ENCODE results near the gene TRERF1.
"Not testable (repeated sequence)": the region's sequence is repeated elsewhere in the genome, so short reads cannot be mapped to it uniquely, and the experiment has no call there.

TRERF1 gene

DNA sequence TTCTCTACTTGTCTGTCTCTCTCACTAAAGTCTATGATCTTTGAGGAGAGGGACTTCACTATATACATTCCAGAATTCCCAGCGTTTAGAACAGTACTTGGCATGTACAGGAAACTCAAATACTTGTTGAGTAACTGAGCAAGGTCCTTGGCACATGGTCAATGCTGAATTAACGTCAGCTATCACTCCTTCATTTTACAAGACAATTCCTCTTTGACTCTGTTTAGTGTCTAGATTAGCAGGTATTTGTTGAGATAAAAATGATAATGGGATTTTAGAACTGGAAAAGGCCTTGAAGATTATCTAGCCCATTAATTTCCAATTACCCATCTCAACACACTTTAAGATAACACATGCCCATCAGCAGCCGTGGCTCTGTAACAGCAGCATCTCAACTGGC lies 250.3 kb downstream of the TRERF1 start:
- Histone ChIP-seq H3K4me3 (ENCODE audit: insufficient read length, low read depth) (no peak overlapping the region), H3K9ac (ENCODE audit: insufficient read length, low read depth) (no peak overlapping the region), H3K27me3 (ENCODE audit: insufficient read depth, insufficient read length) (no peaks in the 10 kb centered on the region), H3K9me3 (ENCODE audit: insufficient read depth, low read length) (no peaks in the 10 kb centered on the region), H3K36me3 (ENCODE audit: insufficient read depth, insufficient read length, low read length) (no peaks in the 10 kb centered on the region), H3K4me1 (ENCODE audit: insufficient read depth, insufficient read length) (no peaks in the 10 kb centered on the region)
- no peak for DNase-seq (ENCODE audit: low read depth, low spot score)
- TF ChIP-seq SUZ12 (IDR thresholded peaks at IDR 0.05; ENCODE audit: extremely low read depth, insufficient read depth, insufficient read length) (no peak), YY1 (IDR thresholded peaks at IDR 0.05; ENCODE audit: insufficient read depth, insufficient read length) (no peak), ZNF274 (IDR thresholded peaks at IDR 0.05; ENCODE audit: low read depth, low read length) (no peak)

DNA sequence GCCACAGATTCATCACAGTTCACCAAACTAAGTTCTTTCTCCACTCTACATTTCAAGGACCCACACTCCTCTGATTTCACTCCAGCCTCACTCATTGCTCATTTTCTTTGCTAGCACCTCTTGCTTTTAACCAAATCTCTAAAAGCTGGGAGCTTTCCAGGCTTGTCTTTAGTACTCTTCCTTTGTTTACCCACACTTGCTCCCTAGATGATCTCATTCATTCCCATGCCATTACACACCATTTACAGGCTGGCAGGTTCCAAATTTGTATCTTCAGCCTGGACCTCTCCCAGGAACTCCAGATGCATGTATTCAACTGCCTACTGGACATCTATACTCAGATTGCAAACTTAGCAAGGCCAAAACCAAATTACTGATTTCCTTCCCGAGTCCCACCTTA lies 251.7 kb downstream of the TRERF1 start:
- TF ChIP-seq ZNF274 (IDR thresholded peaks at IDR 0.05; ENCODE audit: low read depth, low read length) (no peak), YY1 (IDR thresholded peaks at IDR 0.05; ENCODE audit: insufficient read depth, insufficient read length) (no peak), SUZ12 (IDR thresholded peaks at IDR 0.05; ENCODE audit: extremely low read depth, insufficient read depth, insufficient read length) (no peak)
- Histone ChIP-seq H3K4me3 (ENCODE audit: insufficient read length, low read depth) (no peak overlapping the region), H3K4me1 (ENCODE audit: insufficient read depth, insufficient read length) (no peaks in the 10 kb centered on the region), H3K9me3 (ENCODE audit: insufficient read depth, low read length) (no peaks in the 10 kb centered on the region), H3K9ac (ENCODE audit: insufficient read length, low read depth) (no peak overlapping the region), H3K36me3 (ENCODE audit: insufficient read depth, insufficient read length, low read length) (no peaks in the 10 kb centered on the region), H3K27me3 (ENCODE audit: insufficient read depth, insufficient read length) (no peaks in the 10 kb centered on the region)
- no peak for DNase-seq (ENCODE audit: low read depth, low spot score)

DNA sequence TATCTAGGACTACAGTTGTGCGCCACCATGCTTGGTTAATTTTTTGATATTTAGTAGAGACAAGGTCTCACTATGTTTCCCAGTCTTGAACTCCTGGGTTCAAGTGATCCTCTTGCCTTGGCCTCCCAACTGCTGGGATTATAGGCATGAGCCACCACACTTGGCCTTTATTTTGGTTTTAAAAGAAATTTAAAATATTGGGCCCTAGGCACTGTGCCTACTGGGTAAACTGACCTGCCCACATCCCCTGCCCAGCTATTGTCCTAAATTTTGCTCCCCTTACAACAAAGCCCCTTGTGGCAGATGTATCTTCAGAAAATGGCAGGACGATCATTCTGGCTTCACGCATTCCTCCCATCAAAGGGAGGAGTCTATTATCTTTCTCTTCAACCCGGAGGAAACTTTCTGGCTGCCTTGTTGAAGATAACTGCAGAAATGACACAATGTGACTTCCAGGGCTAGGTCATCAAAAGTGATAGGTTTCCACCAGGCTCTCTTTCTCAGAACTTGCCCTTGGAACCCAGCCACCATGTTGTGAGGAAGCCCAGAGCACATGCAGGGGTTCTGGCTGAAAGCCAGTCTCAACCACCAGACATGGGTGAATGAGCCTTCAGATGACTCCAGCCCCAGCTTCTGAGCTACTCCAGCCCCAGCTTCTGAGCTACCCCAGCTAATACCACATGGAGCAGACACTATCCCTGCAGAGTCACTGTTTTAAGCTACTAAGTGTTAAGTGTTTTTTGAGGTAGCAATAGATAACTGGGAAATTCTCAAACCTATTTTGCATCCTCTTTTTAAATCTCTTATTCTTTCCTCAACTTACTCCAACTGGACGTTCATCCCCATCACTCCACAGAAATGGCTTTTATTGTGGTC lies 252.4 kb downstream of the TRERF1 start:
- DNase-seq (ENCODE audit: low read depth, low spot score): no peak
- Histone ChIP-seq H3K27me3 (ENCODE audit: insufficient read depth, insufficient read length) (no peaks in the 10 kb centered on the region), H3K9me3 (ENCODE audit: insufficient read depth, low read length) (no peaks in the 10 kb centered on the region), H3K9ac (ENCODE audit: insufficient read length, low read depth) (no peak overlapping the region), H3K4me3 (ENCODE audit: insufficient read length, low read depth) (no peak overlapping the region), H3K36me3 (ENCODE audit: insufficient read depth, insufficient read length, low read length) (no peaks in the 10 kb centered on the region), H3K4me1 (ENCODE audit: insufficient read depth, insufficient read length) (no peaks in the 10 kb centered on the region)
- TF ChIP-seq ZNF274 (IDR thresholded peaks at IDR 0.05; ENCODE audit: low read depth, low read length): no peak
- TF ChIP-seq SUZ12 (IDR thresholded peaks at IDR 0.05; ENCODE audit: extremely low read depth, insufficient read depth, insufficient read length): no peak
- no peak for TF ChIP-seq YY1 (IDR thresholded peaks at IDR 0.05; ENCODE audit: insufficient read depth, insufficient read length)

DNA sequence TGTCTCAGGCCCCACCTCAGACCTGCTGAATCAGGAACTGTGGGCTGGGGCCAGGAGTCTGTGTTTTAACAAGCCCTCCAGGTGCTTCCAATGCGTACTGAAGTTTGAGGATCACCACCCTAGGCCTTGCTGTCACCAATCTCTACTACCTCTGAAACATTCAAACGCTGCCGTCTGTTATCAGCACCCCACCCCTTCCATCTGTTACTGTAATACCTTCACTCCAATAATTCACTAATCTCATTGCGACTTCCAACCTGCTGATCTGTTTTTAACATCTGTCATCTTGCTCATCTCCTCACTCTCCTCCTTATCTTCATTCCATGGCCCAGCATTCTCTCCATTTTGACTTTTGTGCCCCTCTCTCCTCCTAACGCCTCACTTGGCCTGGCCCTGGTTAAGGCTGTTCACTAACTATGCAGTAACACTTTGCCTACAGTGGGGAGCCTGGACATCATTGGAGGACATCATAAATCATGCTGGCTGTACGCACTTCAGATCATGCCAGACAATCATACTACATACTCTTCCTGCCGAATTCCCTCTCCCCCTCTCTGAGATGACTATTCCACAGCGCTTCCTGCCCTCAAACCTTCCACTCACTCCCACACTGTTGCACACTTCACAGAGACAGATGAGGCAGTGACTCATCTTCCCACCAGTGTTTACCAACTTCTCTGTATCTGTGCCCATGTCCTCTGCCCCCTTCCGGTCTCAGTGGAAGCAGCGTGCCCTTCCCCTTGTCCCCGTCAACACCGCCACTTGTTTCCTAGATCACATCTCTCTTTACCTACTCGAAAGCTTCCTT lies 254.0 kb downstream of the TRERF1 start:
- H3K9ac ChIP-seq (ENCODE audit: insufficient read length, low read depth): no peak overlapping the region

DNA sequence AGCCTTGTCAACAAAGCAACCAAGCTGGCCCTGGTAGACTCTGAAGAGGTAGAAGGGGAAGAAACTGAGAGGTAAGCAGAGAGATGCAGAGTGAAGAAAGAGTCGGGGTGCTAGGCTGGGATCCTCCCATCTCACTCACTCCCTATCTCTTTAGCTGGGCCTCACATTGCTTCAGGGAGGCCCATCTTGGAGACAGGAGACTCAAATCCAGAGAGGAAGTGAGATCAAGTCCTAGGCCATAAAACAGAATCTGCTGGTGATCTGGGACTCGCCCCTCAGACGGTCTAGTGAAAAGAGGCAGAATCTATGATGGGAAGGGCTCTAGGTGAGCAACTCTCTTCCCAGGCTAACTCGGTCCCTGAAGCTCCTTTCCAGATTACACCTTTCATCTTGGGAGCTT lies 256.3 kb downstream of the TRERF1 start:
- DNase-seq (ENCODE audit: low read depth, low spot score): no peak
- TF ChIP-seq YY1 (IDR thresholded peaks at IDR 0.05; ENCODE audit: insufficient read depth, insufficient read length): no peak
- no peak overlapping the region for H3K4me3 ChIP-seq (ENCODE audit: insufficient read length, low read depth)
- H3K9me3 ChIP-seq (ENCODE audit: insufficient read depth, low read length): no peaks in the 10 kb centered on the region
- H3K27me3 ChIP-seq (ENCODE audit: insufficient read depth, insufficient read length): no peaks in the 10 kb centered on the region
- no peaks in the 10 kb centered on the region for H3K4me1 ChIP-seq (ENCODE audit: insufficient read depth, insufficient read length)
- no peak overlapping the region for H3K9ac ChIP-seq (ENCODE audit: insufficient read length, low read depth)
- H3K36me3 ChIP-seq (ENCODE audit: insufficient read depth, insufficient read length, low read length): no peaks in the 10 kb centered on the region

More for the DNA sequence above, 254.0 kb downstream of the TRERF1 start:
- no peak for DNase-seq (ENCODE audit: low read depth, low spot score)
- Histone ChIP-seq H3K4me1 (ENCODE audit: insufficient read depth, insufficient read length) (no peaks in the 10 kb centered on the region), H3K36me3 (ENCODE audit: insufficient read depth, insufficient read length, low read length) (no peaks in the 10 kb centered on the region), H3K9me3 (ENCODE audit: insufficient read depth, low read length) (no peaks in the 10 kb centered on the region), H3K27me3 (ENCODE audit: insufficient read depth, insufficient read length) (no peaks in the 10 kb centered on the region), H3K4me3 (ENCODE audit: insufficient read length, low read depth) (no peak overlapping the region)
- no peak for TF ChIP-seq YY1 (IDR thresholded peaks at IDR 0.05; ENCODE audit: insufficient read depth, insufficient read length)
- no peak for TF ChIP-seq ZNF274 (IDR thresholded peaks at IDR 0.05; ENCODE audit: low read depth, low read length)
- no peak for TF ChIP-seq SUZ12 (IDR thresholded peaks at IDR 0.05; ENCODE audit: extremely low read depth, insufficient read depth, insufficient read length)

DNA sequence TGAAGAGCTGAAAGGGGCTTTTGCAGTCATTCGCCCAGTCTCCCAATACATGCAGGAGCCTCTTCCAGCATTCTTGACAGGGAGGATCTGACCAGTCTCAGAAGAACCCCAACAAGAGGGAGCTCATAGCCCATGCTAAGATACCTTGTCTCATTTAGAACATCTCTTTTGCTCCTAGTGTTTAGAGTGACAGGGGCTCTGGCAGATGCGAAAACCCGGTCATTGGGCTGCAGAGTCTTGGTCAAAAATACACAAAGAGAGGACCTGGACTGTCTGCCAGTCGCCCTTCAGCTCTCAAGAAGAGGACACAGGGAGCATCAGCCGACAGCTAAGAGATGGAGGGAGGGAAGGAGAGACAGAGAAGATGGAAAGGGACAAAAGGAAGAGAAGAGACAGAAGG lies 257.7 kb downstream of the TRERF1 start:
- Histone ChIP-seq H3K4me1 (ENCODE audit: insufficient read depth, insufficient read length) (no peaks in the 10 kb centered on the region), H3K27me3 (ENCODE audit: insufficient read depth, insufficient read length) (no peaks in the 10 kb centered on the region)
- no peak for DNase-seq (ENCODE audit: low read depth, low spot score)

DNA sequence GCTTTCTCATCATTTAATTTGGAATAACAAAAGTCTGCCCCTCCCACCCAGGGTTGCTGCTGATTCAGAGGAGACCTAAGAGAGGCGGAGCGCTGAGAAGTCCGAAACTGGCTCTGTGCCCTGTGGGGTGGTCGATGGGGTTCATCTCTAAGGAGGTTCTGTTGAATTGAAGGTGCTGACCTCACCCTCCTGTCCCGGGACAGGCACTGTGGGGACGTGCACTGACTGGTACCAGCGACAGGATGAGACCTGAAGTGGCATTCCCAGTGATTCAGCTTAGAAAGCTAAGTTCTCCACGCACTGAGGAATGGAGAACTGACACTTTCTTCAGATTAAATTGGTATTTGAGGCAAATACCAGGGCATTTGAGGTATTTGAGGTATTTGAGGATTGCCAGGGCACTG lies 258.2 kb downstream of the TRERF1 start:
- no peak overlapping the region for H3K9ac ChIP-seq (ENCODE audit: insufficient read length, low read depth)
- no peaks in the 10 kb centered on the region for H3K4me1 ChIP-seq (ENCODE audit: insufficient read depth, insufficient read length)
- no peak overlapping the region for H3K4me3 ChIP-seq (ENCODE audit: insufficient read length, low read depth)
- no peaks in the 10 kb centered on the region for H3K27me3 ChIP-seq (ENCODE audit: insufficient read depth, insufficient read length)
- no peaks in the 10 kb centered on the region for H3K36me3 ChIP-seq (ENCODE audit: insufficient read depth, insufficient read length, low read length)
- H3K9me3 ChIP-seq (ENCODE audit: insufficient read depth, low read length): no peaks in the 10 kb centered on the region
- TF ChIP-seq SUZ12 (IDR thresholded peaks at IDR 0.05; ENCODE audit: extremely low read depth, insufficient read depth, insufficient read length) (no peak), YY1 (IDR thresholded peaks at IDR 0.05; ENCODE audit: insufficient read depth, insufficient read length) (no peak), ZNF274 (IDR thresholded peaks at IDR 0.05; ENCODE audit: low read depth, low read length) (no peak)
- peak; percentile 28 for DNase-seq (ENCODE audit: low read depth, low spot score)

More for the DNA sequence above, 257.7 kb downstream of the TRERF1 start:
- Histone ChIP-seq H3K9ac (ENCODE audit: insufficient read length, low read depth) (no peak overlapping the region), H3K36me3 (ENCODE audit: insufficient read depth, insufficient read length, low read length) (no peaks in the 10 kb centered on the region), H3K9me3 (ENCODE audit: insufficient read depth, low read length) (no peaks in the 10 kb centered on the region), H3K4me3 (ENCODE audit: insufficient read length, low read depth) (no peak overlapping the region)
- no peak for TF ChIP-seq YY1 (IDR thresholded peaks at IDR 0.05; ENCODE audit: insufficient read depth, insufficient read length)
- TF ChIP-seq ZNF274 (IDR thresholded peaks at IDR 0.05; ENCODE audit: low read depth, low read length): no peak
- no peak for TF ChIP-seq SUZ12 (IDR thresholded peaks at IDR 0.05; ENCODE audit: extremely low read depth, insufficient read depth, insufficient read length)

DNA sequence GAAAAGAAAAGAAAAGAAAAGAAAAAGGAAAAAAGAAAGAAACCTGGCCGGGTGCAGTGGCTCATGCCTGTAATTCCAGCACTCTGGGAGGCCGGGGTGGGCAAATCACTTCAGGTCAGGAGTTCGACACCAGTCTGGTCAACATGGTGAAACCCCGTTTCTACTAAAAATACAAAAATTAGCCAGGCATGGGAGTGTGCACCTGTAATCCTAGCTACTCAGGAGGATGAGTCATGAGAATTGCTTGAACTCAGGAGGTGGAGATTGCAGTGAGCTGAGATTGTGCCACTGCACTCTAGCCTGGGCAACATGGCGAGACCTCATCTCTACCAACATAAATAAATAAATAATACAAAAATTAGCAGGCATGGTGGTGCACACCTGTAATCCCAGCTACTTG lies 259.3 kb downstream of the TRERF1 start:
- H3K27me3 ChIP-seq (ENCODE audit: insufficient read depth, insufficient read length); H3K9ac ChIP-seq (ENCODE audit: insufficient read length, low read depth); H3K4me1 ChIP-seq (ENCODE audit: insufficient read depth, insufficient read length); H3K36me3 ChIP-seq (ENCODE audit: insufficient read depth, insufficient read length, low read length); H3K4me3 ChIP-seq (ENCODE audit: insufficient read length, low read depth); H3K9me3 ChIP-seq (ENCODE audit: insufficient read depth, low read length); DNase-seq (ENCODE audit: low read depth, low spot score): not testable (repeated sequence)

All from NT2/D1 (cell line).